HG03039 (cell line): ENCODE results near the gene CNIH3.

Experiments used
- ATAC-seq: cut with Tn5 transposase; IDR thresholded peaks from one replicate; pipeline ENCODE4 v1.9.1; 2021; ENCODE audit warnings: mild to moderate bottlenecking, moderate library complexity; ENCODE audit not compliant: unreplicated experiment

The CNIH3 gene

DNA sequence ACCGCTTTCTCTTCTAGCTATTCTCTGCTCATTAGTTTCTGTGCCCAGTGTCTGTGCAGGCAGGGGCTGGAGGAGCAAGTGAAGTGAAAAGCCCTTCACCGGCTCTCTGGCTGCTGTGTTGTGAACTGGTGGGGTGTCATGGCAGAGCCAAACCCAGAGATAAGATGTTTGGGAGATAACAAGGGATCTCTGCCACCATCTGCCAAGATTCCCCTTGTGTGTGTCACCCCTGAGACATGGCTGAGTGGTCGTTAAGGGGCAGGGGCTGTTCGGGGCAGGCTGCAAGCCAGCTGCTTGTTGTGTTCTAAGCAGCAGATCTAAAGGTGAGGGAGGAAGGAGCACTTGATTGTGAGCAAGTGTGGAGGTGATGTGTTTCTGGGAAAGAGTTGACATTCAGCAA, 24.5 kb downstream of the CNIH3 start:
- ATAC-seq, result no peak

DNA sequence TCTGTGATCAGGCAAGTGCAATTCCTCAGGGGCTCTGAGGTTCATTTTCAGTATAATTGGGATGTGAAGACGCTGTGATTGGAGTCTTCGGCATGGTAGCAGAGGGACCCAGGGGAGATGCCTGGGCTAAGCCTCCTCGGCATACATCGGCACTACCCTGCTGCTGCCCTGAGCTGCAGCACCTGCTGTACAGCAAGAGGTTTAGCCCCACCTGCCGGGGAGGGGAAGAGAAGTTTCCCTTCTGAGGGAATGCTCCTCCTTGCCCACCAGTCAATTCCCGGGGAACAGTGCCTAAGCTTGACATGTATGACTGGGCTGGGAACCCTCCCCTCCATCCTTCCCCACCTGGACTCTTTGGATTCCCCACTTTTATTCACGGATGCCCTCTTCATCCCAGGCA, 24.9 kb downstream of the CNIH3 start:
- no peak for ATAC-seq

DNA sequence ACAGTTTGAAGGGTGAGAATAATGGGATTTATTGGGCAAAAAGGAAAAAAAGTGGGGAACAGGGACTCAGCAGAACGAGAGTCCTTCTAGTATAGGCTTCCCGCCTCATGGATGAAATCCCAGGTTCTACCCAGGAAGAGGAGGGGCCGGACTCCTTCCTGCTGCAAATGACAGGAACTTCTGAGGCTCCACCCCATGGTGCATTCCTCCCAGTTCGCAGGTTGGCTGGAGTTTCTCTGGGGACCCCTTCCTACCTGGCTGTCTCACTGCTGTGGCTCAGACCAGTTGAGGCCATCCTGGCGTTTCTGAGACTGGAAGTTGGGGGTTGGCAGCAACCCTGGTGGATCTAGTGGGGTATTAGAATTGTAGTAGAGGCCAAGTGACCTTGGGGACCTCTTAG, 27.5 kb downstream of the CNIH3 start:
- ATAC-seq, result no peak

GRCh38 chr1:224644553-224645154, 28.5 kb downstream of the CNIH3 start:
- no peak for ATAC-seq

DNA sequence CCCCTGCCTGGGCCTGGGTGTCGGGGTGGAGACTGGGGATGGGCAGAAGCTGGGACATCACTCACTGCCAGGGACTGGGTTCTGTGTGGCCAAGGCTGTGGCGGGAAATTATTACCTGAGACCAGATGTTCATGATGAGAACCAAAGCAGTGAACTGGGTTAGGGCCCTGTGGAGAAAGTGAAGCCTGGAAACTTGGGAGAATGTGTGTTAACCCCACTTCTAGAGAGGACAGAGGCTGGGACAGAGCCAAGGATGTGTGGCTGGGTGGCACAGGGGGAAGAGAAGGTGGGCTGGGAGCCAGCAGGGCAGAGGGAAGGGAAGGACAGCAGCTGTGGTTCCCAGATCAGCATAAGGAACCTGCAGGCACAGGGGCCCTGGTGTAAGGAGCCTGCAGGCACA, 31.3 kb downstream of the CNIH3 start:
- ATAC-seq, result no peak

DNA sequence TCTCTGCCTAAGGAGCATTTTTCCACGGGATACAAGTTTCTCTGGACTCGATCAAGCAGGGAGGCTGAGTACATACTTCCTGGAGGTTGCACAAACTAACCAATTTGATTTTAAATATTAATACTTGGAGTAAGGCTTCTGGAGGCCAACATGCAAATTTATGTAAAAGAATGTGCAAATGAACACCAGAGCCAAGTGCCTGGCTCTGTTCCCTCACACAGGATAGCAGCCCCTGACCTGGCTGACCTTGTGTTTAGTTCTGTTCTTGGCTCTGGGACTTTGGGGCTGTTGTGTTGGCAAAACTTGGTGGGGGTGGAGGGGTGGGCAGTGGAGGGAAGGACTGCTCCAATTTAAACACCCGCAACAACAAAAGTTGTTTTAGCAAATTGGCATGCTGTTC, 34.2 kb downstream of the CNIH3 start:
- no peak for ATAC-seq

- ATAC-seq, result no peak
Observed at GRCh38 chr1:224651188-224651587, 35.1 kb downstream of the CNIH3 start.

- no peak for ATAC-seq
Observed at GRCh38 chr1:224656392-224656791, 40.3 kb downstream of the CNIH3 start.

DNA sequence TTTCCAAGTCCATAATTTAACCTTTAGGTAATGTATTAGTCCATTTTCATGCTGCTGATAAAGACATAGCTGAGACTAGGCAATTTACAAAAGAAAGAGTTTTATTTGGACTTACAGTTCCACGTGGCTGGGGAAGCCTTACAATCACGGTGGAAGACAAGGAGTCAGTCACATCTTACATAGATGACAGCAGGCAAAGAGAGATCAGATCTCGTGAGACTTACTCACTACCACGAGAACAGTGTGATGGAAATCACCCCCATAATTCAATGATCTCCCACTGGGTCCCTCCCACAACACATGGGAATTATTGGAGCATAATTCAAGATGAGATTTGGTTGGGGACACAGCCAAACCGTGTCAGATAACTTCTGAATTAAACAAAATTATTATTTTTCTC, 44.0 kb downstream of the CNIH3 start:
- ATAC-seq, result no peak

GRCh38 chr1:224662870-224663269, 46.8 kb downstream of the CNIH3 start:
- no peak for ATAC-seq

DNA sequence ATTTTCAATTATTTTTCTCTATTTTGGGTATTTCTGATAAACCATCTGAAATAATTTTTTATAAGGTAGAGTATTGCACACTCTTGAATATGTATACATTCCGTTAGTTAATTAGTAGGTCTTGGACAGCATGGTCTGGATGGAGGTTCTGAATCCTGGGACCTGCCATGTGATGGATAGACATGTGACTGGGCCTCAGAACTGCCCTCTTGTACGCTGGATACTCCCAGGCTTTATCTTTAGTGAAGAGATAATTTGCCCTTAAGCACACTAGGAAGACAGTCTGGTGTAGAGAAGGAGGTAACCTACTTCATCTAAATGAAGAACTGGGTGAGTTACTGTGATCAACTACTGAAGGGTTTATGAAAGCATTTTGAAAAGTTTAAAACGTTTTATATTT, 48.9 kb downstream of the CNIH3 start:
- no peak for ATAC-seq

DNA sequence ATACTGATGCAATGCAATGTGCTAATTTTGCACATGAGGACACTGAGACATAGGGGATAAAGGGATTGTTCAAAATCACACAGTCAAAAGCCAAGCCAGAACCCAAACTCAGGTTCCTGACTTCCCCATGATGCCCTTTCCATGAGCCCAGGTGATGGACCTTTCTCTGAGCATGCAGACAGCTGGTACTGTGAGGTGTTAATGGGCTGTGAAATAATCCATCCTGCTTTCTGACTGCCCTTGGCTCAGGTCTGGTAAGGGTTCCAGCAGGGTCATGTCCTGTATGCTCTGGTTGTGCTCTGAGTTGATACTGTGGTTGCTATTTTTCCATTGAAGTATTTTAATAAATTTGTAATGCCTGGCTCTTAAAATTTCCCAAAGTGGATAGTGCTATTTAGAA, 50.0 kb downstream of the CNIH3 start:
- ATAC-seq, result no peak

DNA sequence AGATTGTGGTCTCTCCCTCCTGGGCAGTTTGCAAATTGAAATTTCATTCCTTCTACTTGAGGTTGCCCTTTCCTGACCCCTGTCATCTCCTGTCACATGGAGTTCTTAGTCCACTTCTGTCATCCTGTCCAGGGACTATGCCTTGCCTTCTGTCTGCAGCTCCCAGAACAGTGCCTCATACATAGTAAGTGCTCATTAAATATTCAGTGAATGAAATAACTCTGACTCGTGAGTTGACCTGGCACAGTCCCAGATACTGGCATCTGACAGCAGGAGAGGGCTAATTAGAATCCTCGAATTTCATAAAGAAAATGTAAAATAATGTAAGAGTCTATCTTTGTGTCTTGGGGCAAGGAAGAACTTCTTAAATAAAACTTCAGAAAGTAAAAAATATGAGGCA, 50.8 kb downstream of the CNIH3 start:
- no peak for ATAC-seq

DNA sequence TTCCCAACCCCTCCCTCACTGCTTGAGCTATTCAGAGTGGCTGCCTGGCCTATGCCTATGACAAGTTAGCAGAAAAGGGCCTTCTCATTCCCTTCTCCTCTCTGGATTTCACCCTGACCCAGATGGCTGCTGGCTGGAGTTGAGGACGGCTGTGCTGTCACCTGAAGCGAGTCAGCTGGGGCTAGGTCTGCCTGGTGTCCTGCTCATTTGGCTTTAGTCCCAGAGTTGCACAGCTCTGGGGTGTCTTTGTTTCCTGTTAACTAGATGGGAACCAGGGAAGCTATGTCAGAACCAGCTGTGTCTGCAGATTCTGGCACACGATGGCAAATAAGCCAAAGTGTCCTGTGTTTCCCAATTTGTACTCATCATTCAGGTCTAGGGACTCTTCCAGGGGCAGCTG, 52.9 kb downstream of the CNIH3 start:
- no peak for ATAC-seq

DNA sequence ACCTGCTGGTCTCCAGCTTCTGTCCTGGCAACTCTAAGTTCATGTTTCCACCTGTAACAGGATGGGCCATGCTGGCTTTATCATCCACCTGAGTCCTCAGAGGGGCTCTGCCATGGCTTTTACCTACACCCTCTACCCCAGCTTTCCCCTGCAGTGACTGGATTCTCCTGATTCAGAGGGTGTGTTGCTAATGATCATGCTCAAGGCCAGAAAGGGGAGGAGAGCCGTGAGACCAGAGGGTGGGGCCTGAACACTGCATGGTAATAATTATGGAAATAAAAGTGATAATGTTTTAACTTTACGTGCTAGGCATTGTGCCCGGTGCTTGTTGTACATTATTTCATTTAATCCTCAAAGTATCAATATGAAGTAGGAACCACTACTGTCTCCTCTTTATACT, 53.3 kb downstream of the CNIH3 start:
- ATAC-seq, result no peak

DNA sequence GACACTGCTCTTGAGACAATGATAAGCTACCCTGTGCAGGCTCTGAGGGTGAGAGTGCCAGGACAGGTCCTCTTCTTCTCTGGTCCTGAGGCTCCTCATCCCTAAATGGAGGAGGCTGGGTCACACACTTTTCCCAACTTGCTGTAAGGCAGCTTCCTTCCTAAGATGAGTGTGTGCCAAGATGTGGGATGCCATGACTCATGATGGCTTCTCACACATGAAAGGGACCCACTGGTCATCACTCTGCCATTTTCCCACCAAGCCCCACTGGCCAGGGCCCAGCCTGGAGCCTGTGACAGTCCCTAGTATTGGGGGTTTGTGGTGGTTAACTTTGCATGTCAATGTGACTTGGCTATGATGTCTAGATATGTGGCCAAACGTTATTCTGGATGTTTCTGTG, 54.4 kb downstream of the CNIH3 start:
- ATAC-seq, result no peak

GRCh38 chr1:224671076-224671475, 55.0 kb downstream of the CNIH3 start:
- no peak for ATAC-seq

- no peak for ATAC-seq
Observed at GRCh38 chr1:224673141-224673540, 57.0 kb downstream of the CNIH3 start.

GRCh38 chr1:224675590-224675989, 59.5 kb downstream of the CNIH3 start:
- ATAC-seq, result no peak

GRCh38 chr1:224676551-224676950, 60.4 kb downstream of the CNIH3 start:
- ATAC-seq, result no peak

DNA sequence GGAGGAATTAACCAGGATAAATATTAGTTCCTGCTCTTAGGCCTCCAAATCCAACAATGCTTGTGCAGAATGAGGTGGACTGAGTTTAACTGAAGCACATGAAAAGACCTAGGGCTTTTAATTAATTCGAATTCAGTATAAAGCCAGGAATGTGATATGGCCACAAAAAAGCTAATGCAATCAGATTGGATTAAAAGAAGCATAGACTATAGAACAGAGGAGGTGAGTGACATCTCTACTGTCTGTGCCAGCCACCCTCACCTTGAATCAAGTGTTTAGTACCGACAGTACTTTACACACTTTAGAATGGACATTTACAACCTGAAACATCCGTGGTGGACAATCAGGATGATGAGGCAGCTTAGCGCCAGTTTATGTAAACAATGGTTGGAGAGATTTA, 62.1 kb downstream of the CNIH3 start:
- no peak for ATAC-seq

GRCh38 chr1:224679606-224680005, 63.5 kb downstream of the CNIH3 start:
- no peak for ATAC-seq

DNA sequence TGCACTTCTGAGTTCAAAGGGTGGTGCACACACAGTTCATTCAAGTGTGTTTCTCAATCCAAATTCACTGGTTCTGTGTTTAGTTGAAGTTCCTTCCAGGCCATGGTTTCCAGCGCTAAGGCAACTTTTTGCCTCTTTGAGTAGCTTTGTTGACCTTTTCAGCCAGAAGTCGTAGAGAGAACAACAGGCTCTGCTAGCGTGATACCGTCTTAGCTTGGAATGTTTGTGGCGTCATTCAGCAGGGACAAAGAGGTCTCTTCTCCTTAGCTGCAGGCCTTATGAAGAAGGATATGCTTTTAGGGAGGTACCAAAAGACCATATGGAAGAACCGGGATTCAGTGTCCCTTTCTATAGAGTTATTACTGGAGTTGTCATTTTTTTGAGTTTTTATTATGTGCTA, 65.7 kb downstream of the CNIH3 start:
- no peak for ATAC-seq

DNA sequence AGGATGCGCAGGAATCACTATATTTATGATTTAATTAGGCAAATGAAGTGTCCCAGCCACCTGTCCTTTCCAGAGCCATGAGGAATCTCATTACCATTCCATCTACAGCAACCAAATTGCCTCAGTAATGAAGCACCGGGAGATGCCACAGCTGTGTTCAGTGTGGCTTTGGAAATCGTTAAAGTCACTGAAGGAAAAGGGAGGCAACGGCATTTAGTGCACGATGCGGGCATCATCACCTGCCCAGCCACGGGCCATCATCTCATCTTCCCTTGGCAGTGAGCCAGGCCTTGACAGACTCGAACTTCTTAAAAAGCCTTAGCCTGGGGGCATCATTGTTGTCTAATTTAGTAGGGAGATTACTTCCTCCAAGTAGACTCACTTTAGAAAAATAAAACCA, 67.8 kb downstream of the CNIH3 start:
- ATAC-seq, result no peak
